ENCODE results near the gene HOXB3. TPM values are rescaled to one million over a fixed set of nuclear protein-coding genes. Genes with fewer than 3 reads are reported as not detected.

Gene HOXB3
- total RNA-seq, 1 donor from 2014 or later, result not detected

- Mint-ChIP-seq H3K4me3 (ENCODE audit: unreplicated experiment) (no peak overlapping the region), H3K4me1 (ENCODE audit: low read depth, unreplicated experiment) (no peaks in the 10 kb centered on the region), H3K9me3 (ENCODE audit: unreplicated experiment) (peaks cover 21% of the 10 kb centered on the region), H3K36me3 (ENCODE audit: low read depth, unreplicated experiment) (peaks cover 10% of the 10 kb centered on the region), H3K27ac (ENCODE audit: unreplicated experiment) (no peak overlapping the region), H3K27me3 (ENCODE audit: low read depth, unreplicated experiment) (peaks cover 92% of the 10 kb centered on the region)
- no peak for FAIRE-seq
- H4K20me1 ChIP-seq (ENCODE audit: insufficient read depth, low read length), result peaks cover 5% of the 10 kb centered on the region
- H3K9me3 ChIP-seq (ENCODE audit: insufficient read depth, low read depth, low read length), result peaks cover 12% of the 10 kb centered on the region
- no peaks in the 10 kb centered on the region for H3K36me3 ChIP-seq (ENCODE audit: insufficient read depth, low read length)
- peaks cover 5% of the 10 kb centered on the region for H3K4me1 ChIP-seq (ENCODE audit: insufficient read depth, low read length)
- no peak for DNase-seq (ENCODE audit: low read depth)
- no peak overlapping the region for H3K27ac ChIP-seq (ENCODE audit: low read depth, low read length)
- H3K27me3 ChIP-seq (ENCODE audit: insufficient read depth, low read length), result peaks cover 97% of the 10 kb centered on the region
- TF ChIP-seq EZH2 (IDR thresholded peaks at IDR 0.05; ENCODE audit: insufficient read depth, low read length), result no peak
- no peak for TF ChIP-seq CTCF (IDR thresholded peaks at IDR 0.05; ENCODE audit: insufficient read depth, low read depth, low read length)
- H3K4me2 ChIP-seq (ENCODE audit: low read length), result no peak overlapping the region
- no peak overlapping the region for H2AFZ ChIP-seq (ENCODE audit: low read depth, low read length)
- no peak overlapping the region for H3K4me3 ChIP-seq (ENCODE audit: insufficient read depth, low read depth, low read length)
- H3K79me2 ChIP-seq (ENCODE audit: insufficient read depth, low read length), result no peaks in the 10 kb centered on the region
- H3K9ac ChIP-seq (ENCODE audit: low read length), result no peak overlapping the region
Measured at GRCh38 chr17:48630925-48631692, 41.1 kb upstream of the HOXB3 start.

- Histone ChIP-seq H3K9me3 (ENCODE audit: insufficient read depth, low read depth, low read length) (peaks cover 12% of the 10 kb centered on the region), H2AFZ (ENCODE audit: low read depth, low read length) (no peak overlapping the region), H3K4me2 (ENCODE audit: low read length) (no peak overlapping the region), H3K4me3 (ENCODE audit: insufficient read depth, low read depth, low read length) (no peak overlapping the region), H3K9ac (ENCODE audit: low read length) (no peak overlapping the region), H3K4me1 (ENCODE audit: insufficient read depth, low read length) (peaks cover 13% of the 10 kb centered on the region), H3K36me3 (ENCODE audit: insufficient read depth, low read length) (no peaks in the 10 kb centered on the region), H3K27me3 (ENCODE audit: insufficient read depth, low read length) (peaks cover 97% of the 10 kb centered on the region), H4K20me1 (ENCODE audit: insufficient read depth, low read length) (no peaks in the 10 kb centered on the region), H3K79me2 (ENCODE audit: insufficient read depth, low read length) (no peaks in the 10 kb centered on the region), H3K27ac (ENCODE audit: low read depth, low read length) (no peak overlapping the region)
- peaks cover 10% of the 10 kb centered on the region for H3K36me3 Mint-ChIP-seq (ENCODE audit: low read depth, unreplicated experiment)
- no peak overlapping the region for H3K4me3 Mint-ChIP-seq (ENCODE audit: unreplicated experiment)
- H3K4me1 Mint-ChIP-seq (ENCODE audit: low read depth, unreplicated experiment), result no peaks in the 10 kb centered on the region
- FAIRE-seq (no peak), DNase-seq (ENCODE audit: low read depth) (no peak)
- peaks cover 88% of the 10 kb centered on the region for H3K27me3 Mint-ChIP-seq (ENCODE audit: low read depth, unreplicated experiment)
- peaks cover 21% of the 10 kb centered on the region for H3K9me3 Mint-ChIP-seq (ENCODE audit: unreplicated experiment)
- TF ChIP-seq CTCF (IDR thresholded peaks at IDR 0.05; ENCODE audit: insufficient read depth, low read depth, low read length), result no peak
- TF ChIP-seq EZH2 (IDR thresholded peaks at IDR 0.05; ENCODE audit: insufficient read depth, low read length), result peak; percentile 33
- H3K27ac Mint-ChIP-seq (ENCODE audit: unreplicated experiment), result no peak overlapping the region
Measured at GRCh38 chr17:48630009-48630924, 40.2 kb upstream of the HOXB3 start.

All from astrocyte (in vitro differentiated cells and primary cell).